NCI-H2081 (cell line): ENCODE measurements around the gene PCDHGA11.
"Not testable (repeated sequence)": the region's sequence is repeated elsewhere in the genome, so short reads cannot be mapped to it uniquely, and the experiment has no call there.

Experiments used
- DNase-seq, 2 experiments: peaks; one replicate each; lab custom pipeline; 2025; lab: John Stamatoyannopoulos, UW

Gene PCDHGA11

GRCh38 chr5:141431286-141431685, 10.4 kb downstream of the PCDHGA11 start:
- DNase-seq = no peak

- not testable (repeated sequence) for DNase-seq
These were observed 11.5 kb downstream of the PCDHGA11 start for GRCh38 chr5:141432308-141432707.

- DNase-seq = not testable (repeated sequence)
These were observed 11.9 kb downstream of the PCDHGA11 start for GRCh38 chr5:141432726-141433125.

GRCh38 chr5:141434006-141434405, 13.2 kb downstream of the PCDHGA11 start:
- DNase-seq = no peak

- DNase-seq = no peak
These were observed 16.4 kb downstream of the PCDHGA11 start for GRCh38 chr5:141437221-141437620.

- DNase-seq = no peak
These were observed 18.7 kb downstream of the PCDHGA11 start for GRCh38 chr5:141439411-141440141.

GRCh38 chr5:141440341-141440740, 19.5 kb downstream of the PCDHGA11 start:
- DNase-seq = no peak

GRCh38 chr5:141441571-141442170, 20.8 kb downstream of the PCDHGA11 start:
- no peak for DNase-seq

GRCh38 chr5:141465351-141465750, 44.5 kb downstream of the PCDHGA11 start:
- DNase-seq = no peak
